HG02981 (cell line): ENCODE results near the gene S100A2.
"Not testable (repeated sequence)": the region's sequence is repeated elsewhere in the genome, so short reads cannot be mapped to it uniquely, and the experiment has no call there.

ENCODE experiments used
- ATAC-seq: cut with Tn5 transposase; IDR thresholded peaks from one replicate; pipeline ENCODE4 v1.9.1; 2021; ENCODE audit warnings: mild to moderate bottlenecking, moderate library complexity; ENCODE audit not compliant: unreplicated experiment

The S100A2 gene

DNA sequence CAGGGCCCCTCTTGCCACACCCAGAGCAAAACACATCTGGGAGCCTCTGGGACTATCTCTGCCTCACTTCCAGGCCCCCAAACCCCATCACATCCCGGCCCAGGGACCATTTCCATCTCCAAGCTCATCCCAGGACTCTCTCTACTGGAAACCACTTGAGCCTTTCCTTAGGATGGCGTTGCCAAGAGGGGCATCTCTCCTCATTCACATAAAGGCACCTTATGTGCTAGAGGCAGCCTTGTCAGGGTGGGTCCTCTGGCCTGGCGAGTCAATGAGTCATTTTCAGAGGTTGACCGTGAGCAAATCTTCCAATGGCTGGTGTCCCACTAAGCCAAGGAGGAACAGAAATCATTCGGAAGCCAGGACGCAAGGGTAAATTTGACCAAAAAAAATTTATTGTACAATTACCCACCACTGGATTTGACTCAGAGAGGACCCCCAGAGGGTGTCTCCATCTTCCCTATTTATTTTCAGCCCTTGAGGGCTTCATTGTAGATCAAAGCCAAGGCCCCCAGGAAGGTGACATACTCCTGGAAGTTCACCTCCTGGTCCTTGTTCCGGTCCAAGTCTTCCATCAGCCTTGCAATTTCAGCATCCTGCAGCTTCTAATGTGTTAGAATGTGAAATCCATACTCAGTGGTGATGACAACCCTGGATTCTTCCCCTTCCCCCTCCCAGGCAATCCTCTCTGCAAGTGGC, 31.3 kb downstream of the S100A2 start:
- no peak for ATAC-seq

DNA sequence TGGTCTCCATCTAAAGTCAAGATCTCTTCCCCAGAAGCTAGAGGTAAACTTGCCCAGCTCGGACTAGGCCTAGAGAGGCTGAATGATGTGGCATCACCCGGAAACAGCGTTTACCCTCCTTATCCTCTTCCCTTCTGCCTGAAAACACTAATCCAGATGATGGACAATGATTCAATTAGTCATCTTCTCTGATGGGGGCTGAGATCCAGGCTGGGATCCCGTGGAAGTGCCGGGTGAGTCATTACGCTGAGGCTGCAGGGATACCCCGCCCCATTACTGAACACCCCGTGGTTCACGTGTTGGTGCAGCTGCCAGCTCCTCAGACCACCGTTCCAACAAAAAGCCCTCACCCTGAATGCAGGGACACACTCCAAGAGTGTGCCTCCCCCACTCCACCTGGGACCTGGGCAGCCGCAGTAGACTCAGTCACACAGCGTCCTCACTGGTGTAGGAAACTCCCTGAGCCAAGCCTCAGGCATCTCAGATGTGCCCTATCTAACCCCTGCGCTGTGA, 31.9 kb downstream of the S100A2 start:
- ATAC-seq, result no peak

DNA sequence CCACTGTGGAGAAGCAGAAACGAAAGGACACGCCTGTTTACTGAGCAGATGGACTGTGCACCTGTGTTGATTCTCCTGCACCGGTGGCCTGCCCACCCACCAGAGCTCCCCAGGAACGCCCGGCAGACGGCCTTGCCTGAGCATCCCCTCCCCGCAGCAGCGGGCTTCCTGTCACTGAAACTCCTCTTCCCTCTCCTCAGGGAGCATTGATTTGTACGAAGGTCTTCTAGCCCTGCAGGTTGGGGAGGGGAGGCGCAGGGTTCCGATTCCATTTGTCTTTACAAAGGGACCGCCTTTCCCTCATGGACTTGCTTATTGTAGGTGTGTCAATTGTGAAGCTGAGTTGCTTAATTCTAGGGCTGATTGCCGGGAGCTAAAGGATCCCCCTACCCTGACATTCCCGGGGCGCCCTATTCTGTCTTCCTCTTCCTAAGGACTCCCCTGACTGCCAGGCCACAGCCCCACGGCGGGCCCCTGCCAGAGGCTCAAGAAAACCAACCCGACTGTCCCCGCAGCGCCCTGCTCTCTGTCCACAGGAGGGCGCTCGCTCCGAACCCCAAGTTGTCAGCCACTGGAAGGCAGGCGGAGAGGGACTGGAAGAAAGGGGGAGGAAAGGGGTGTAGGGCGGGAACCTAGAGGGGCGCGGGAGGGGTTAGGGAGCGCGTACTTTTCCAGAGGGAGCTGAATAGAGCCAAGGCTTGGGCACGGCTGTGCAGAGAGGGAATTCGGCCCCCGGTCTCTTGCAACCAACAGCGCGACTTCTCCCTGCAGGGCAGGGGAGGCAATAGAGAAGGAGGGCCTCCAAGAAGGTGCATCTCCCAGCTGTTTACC, 32.7 kb downstream of the S100A2 start:
- no peak for ATAC-seq

DNA sequence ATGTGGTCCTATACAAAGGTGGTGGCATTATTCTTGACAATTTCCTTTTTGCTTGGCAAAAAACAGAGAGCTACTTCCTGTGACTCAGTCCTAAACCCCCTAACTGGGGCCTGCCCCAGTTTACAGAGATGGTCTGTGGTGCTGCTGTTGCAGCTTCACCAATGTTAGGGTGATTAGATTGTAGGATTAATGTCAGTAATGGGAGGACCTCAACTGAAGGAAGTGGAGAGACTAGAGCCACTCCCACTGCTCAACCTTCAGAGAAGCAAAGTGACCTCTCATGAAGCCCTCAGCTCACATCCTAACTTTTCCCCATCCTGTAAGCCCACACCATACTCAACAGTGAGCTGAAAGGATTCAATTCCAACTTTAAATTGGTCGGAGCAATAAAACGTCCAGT, 33.5 kb downstream of the S100A2 start:
- ATAC-seq, result no peak

DNA sequence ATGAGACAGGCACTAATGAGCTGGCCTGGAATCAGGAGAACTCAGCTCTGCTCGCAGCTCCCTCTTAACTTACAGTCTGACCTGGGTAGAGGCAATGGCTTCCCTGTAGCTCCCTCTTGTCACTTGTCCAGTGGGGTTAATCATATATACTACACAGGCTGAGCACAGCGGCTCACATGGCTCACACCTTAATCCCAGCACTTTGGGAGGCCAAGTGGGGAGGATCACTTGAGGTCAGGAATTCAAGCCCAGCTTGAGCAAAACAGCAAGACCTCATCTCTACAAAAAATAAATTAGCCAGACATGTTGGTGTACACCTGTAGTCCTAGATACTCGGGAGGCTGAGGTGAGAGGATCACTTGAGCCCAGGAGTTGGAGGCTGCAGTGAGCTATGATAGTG, 34.0 kb downstream of the S100A2 start:
- no peak for ATAC-seq

DNA sequence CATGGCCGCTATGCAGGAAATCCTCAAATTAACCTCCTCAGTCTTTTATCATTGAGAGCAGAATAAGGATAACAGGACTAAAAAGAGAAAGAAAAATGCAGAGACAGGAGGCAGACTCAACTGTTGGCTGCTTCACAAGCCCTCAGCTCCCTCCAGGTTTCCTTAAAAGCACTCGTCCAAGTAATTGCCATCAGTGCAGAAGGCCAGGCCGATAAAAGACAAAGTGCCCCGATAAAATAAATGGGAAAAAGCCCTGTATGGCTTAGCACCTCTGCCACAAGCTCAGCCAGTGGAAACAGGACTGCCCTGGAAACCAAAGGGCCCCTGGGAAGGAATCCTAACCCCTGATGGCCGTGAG, 38.0 kb downstream of the S100A2 start:
- ATAC-seq, result no peak

DNA sequence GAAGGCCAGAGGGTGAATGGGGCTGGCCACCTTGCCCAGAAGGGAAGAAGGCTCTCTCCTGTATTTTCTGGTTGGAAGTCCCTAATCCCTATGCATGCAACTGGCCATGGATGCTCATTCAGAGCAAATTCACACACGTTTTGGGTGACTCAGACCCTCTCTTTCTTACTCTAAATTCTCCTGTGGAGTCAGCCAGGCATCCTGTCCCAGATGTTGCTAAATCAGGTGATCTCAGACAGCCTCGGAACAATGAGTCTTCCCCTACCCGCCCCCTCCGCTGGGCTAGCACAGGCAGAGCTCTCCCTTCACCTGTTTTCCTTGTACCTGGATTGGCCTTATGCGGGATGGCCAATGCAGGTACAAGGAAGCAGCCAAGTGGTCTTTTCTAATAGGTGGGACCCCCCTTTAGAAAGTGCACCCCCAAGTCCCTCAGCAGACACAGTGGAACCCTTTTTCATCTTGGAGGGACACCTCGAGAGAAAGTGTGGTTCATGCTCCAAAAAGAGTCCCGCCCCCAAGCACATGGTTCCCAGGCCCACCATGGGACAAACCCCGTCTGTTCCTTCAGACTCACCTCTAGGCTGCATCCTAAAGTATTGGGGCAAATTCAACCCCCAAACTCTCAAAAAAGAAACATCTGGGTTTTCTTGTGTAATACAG, 38.5 kb downstream of the S100A2 start:
- ATAC-seq, result no peak

DNA sequence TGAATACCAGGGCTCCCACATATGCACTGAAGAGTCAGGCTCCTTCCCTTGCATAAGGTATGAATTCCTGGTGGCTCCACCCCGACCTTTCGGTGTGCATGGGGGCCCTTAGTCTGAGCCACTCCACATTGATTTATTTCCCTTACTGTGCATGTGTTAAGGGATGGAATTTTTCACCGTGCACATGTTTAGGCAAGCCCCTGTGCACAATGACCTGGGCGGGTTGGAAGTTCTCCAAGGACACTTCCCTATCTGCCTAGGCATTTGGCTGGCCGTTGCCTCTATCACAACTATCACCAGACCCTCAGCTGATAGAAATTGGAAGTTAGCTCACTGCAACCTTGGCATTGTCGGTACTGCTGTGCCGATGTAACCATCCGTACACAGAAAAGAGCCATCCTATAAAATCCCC, 39.5 kb downstream of the S100A2 start:
- ATAC-seq, result no peak

DNA sequence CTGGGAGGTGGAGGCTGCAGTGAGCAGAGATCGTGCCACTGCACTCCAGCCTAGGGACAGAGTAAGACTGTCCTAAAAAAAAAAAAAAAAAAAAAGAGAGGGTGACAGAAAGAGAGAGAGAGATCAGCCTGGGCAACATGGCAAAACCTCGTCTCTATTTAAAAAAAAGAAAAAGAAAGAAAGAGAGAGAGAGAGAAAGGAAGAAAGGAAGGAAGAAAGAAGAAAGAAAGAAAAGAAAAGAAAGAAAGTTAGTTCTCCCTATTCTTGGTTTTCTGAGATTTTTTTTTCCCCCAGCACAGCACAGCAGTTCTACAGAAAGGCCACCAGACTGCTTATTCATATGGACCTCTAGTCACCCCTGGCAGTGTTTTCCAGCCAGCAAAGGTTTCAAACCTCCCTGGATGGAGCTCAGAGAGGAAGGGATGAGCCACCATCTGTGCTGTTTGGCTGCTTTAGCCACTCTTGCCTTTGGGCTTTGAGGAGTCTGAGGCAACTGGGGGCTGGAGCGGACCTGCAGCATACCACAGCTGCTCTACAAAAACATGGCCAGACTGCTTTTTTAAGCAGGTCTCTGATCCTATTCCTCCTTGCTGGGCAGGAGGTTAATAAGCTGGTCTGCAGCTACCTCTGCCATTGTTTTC, 40.4 kb downstream of the S100A2 start:
- no peak for ATAC-seq

DNA sequence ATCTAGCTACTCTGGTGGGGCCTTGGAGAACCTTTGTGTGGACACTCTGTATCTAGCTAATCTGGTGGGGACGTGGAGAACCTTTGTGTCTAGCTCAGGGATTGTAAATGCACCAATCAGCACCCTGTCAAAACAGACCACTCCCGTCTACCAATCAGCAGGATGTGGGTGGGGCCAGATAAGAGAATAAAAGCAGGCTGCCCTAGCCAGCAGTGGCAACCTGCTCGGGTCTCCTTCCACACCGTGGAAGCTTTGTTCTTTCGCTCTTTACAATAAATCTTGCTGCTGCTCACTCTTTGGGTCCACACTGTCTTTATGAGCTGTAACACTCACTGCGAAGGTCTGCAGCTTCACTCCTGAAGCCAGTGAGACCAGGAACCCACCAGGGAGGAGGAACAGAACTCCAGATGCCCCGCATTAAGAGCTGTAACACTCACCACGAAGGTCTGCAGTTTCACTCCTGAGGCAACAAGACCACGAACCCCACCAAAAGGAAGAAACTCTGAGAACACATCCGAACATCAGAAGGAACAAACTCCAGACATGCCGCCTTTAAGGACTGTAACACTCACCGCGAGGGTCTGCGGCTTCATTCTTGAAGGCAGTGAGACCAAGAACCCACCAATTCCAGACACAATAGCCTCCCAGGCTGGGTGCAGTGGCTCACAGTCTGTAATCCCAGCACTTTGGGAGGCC, 43.1 kb downstream of the S100A2 start:
- not testable (repeated sequence) for ATAC-seq

DNA sequence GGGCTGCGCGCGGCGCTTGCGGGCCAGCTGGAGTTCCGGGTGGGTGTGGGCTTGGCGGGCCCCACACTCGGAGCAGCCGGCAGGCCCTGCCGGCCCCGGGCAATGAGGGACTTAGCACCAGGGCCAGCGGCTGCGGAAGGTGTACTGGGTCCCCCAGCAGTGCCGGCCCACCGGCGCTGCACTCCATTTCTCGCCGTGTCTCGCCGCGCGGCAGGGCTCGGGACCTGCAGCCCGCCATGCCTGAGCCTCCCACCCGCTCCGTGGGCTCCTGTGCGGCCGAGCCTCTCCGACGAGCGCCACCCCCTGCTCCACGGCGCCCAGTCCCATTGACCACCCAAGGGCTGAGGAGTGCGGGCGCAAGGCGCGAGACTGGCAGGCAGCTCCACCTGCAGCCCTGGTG, 43.8 kb downstream of the S100A2 start:
- ATAC-seq, result not testable (repeated sequence)

DNA sequence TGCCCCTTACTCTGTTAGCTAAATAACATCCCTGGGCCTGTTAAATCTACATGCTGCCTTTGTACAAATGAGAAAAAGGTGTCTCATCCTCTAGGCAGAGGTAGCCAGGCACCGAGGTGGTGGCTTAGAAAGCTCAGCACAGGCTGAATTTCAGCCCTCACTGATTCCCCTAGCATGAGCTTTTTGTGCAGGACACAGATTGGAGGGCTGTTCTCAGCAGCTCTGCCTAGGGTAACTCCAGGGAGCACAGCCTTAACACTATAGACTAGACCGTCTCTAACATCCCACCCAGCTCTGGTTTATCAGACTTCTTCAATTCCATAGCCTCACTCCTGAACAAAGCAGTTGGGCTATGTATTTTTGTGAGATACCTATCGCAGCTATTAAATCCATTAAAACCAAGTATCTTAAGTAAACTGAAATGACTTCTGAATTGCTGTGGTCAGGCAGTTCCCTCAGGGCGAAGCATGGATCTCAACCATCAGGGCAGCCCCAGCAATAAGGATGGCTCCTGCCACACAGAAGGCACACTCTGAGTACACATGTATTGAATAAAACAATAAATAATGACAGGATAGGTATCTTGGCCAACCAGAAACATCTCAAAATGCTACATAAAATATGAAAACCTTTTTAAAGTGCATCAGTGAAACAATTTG, 44.7 kb downstream of the S100A2 start:
- no peak for ATAC-seq

DNA sequence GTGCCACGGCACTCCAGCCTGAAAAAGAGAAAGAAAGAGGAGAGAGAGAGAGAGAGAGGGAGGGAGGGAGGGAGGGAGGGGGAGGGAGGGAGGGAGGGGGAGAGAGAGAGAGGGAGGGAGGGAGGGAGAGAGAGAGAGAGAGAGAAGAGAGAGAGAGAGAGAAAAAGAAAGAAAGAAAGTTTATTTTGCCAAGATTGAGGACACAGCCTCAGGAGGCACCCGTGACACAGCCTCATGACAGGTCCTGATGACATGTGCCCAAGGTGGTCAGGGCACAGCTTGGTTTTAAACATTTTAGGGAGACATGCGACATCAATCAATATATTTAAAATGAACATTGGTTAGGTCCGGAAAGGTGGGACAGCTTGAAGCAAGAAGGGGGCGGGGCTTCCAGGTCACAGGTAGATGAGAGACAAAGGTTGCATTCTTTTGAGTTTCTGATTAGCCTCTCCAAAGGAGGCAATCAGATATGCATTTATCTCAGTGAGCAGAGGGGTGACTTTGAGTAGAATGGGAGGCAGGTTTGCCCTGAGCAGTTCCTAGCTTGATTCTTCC, 45.4 kb downstream of the S100A2 start:
- ATAC-seq, result not testable (repeated sequence)

DNA sequence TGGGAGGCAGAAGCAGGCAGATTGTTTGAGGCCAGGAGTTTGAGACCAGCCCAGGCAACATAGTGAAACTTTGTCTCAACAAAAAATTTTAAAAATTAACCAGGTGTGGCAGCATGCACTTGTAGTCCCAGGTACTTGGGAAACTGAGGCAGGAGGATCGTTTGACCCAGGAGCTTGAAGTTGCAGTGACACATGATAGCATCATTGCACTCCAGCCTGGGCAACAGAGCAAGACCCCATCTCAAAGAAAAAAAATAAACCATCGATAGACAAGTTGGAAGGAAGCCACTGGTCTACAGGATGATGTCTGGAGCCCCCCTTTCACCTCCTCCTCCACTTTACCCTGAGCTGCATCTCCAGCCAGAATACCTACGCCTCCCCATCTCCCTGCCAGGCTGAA, 46.4 kb downstream of the S100A2 start:
- ATAC-seq, result no peak

DNA sequence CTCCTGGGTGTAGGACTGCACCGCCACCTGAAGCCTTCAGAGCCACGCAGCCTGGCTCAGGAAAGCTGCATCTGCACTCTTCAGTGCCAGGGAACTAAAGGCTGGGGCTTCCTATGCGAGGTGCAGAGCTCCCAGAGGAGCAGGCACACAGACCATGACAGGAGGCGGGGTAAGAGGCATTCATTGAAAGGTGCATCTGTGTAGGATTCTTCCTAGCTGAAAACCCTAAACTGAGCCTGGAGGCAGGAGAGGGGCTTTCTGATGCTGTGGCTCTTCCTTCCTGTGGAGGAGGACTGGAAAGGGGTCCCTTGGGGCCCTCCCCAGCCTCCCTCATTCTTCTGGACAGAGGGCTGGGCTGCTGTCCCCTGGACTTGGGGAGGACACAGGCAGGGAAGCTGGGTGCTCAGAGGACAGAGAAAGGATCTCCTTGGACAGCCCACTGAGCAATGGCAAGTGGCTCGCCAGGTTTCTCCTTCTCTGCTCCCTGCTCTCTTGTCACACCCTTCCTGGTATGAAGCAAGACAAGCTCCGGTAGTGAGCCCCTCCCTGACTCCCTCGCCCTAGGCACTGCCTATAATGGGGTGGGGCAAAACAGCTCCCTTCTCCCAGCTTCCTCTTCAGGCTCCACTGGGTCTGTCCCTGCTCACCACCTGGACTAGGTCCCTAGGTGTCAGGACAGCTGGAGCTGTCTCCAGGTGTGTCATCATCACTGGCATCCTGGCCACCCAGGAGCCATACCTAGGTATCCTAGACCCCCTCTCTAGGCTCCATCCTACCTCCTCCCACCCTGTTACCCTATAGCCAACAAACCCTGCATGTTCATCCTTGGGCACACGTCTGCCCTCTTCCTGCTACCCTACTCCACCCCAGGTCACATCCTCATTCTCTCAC, 49.9 kb downstream of the S100A2 start:
- no peak for ATAC-seq

DNA sequence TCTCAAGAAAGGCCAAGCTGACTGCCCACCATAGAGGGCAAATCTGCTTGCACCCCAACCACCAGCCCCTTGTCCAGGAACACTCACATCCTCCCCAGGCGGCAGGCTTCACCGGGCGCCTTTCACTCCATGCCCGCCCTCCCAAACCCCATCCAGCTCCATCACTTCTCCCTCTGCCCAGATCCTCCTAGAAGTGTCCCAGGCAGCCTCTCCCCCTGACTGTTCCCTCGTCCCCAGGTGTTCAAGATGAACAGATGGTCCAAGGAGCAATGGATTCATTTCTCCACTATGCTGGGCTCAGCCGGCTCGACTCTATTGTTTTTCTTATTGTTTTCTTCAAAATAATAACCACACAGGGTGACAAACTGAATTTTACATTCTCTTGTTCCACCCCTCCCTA, 52.0 kb downstream of the S100A2 start:
- ATAC-seq, result no peak

DNA sequence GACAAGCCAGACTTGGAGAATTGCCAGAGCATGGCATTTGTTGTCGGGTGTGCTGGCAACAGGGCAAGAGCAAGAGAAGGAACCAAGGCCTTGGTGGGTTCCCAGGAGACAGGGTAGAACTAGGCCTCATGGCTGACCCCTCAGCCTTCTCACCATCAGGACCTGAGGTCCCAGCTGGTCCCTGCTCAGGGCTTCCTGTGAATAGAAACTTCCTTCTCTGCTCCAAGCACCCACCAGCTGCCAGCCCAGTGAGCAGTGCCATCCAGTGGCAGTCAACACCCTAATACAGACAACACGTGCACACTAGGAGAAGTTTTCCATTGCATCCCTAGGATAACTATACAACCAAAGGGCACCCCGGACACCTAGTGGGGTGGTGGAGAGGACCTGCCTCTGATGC, 52.6 kb downstream of the S100A2 start:
- no peak for ATAC-seq
